OCI-LY1 (cell line): ENCODE measurements around the gene SMAD3.

Experiments
- H2AFZ ChIP-seq: fragments of 200-600 bp; sonication (generic), shearing (Covaris generic); 2 replicates; pipeline ENCODE4 v1.6.0; 2014; ENCODE audit warnings: antibody characterized with exemption, mild to moderate bottlenecking, low read length
- H3F3A ChIP-seq: fragments of 200-600 bp; sonication (generic), shearing (Covaris generic); 2 replicates; pipeline ENCODE4 v1.6.0; 2014; ENCODE audit warnings: mild to moderate bottlenecking, antibody characterized with exemption, low read length, moderate library complexity; ENCODE audit not compliant: insufficient read depth
- H3K27ac ChIP-seq: fragments of 200-600 bp; sonication (generic); 2 replicates; pipeline ENCODE4 v1.5.1; 2014; ENCODE audit warnings: low read length, mixed run types, mild to moderate bottlenecking, low read depth; ENCODE audit not compliant: poor library complexity, severe bottlenecking
- H3K27me3 ChIP-seq: fragments of 200-600 bp; sonication (generic); 2 replicates; pipeline ENCODE4 v1.6.0; 2014; ENCODE audit warnings: antibody characterized with exemption, mild to moderate bottlenecking, low read length, moderate library complexity; ENCODE audit not compliant: insufficient read depth
- H3K36me3 ChIP-seq: fragments of 200-600 bp; sonication (generic); 2 replicates; pipeline ENCODE4 v1.6.1; 2014; ENCODE audit warnings: mild to moderate bottlenecking, antibody characterized with exemption, low read length, moderate library complexity, mixed read lengths; ENCODE audit not compliant: insufficient read depth
- H3K4me1 ChIP-seq: fragments of 200-600 bp; sonication (generic); 2 replicates; pipeline ENCODE4 v1.5.1; 2014; ENCODE audit warnings: mild to moderate bottlenecking, low read length, moderate library complexity; ENCODE audit not compliant: insufficient read depth, severe bottlenecking
- H3K4me2 ChIP-seq: fragments of 200-600 bp; sonication (generic), shearing (Covaris generic); 2 replicates; pipeline ENCODE4 v1.6.1; 2014; ENCODE audit warnings: low read length
- H3K4me3 ChIP-seq: fragments of 200-600 bp; sonication (generic); 2 replicates; pipeline ENCODE4 v1.5.1; 2014; ENCODE audit warnings: low read length, low read depth, mild to moderate bottlenecking, mixed read lengths; ENCODE audit not compliant: poor library complexity, severe bottlenecking
- H3K79me2 ChIP-seq: fragments of 200-600 bp; shearing (Covaris generic); 2 replicates; pipeline ENCODE4 v1.6.1; 2016; ENCODE audit warnings: mixed run types, low read length, mixed read lengths; ENCODE audit not compliant: insufficient read depth
- H3K9ac ChIP-seq: fragments of 200-600 bp; sonication (generic), shearing (Covaris generic); 2 replicates; pipeline ENCODE4 v1.6.1; 2014; ENCODE audit warnings: mild to moderate bottlenecking, low read length, mixed read lengths
- H3K9me2 ChIP-seq: fragments of 200-600 bp; sonication (generic), shearing (Covaris generic); 2 replicates; pipeline ENCODE4 v1.6.1; 2014; ENCODE audit warnings: low read depth, mild to moderate bottlenecking, low read length, mixed read lengths
- H3K9me3 ChIP-seq: fragments of 200-600 bp; shearing (Covaris generic); 2 replicates; pipeline ENCODE4 v1.6.1; 2014; ENCODE audit warnings: low read length, mixed read lengths
- H4K20me1 ChIP-seq: fragments of 200-600 bp; sonication (generic), shearing (Covaris generic); 2 replicates; pipeline ENCODE4 v1.6.0; 2016; ENCODE audit warnings: mild to moderate bottlenecking, low read length; ENCODE audit not compliant: insufficient read depth
- EZH2 ChIP-seq: fragments of 200-600 bp; sonication (generic), shearing (Covaris generic); IDR thresholded peaks from 2 replicates; pipeline ENCODE4 v1.8.0; 2017; ENCODE audit warnings: borderline replicate concordance, mixed run types, mild to moderate bottlenecking, antibody characterized with exemption, low read length, moderate library complexity, mixed read lengths
- TF ChIP-seq, protein P1 (sequence below): fragments of 200-600 bp; sonication (generic), shearing (Covaris generic); IDR thresholded peaks from 2 replicates; pipeline ENCODE4 v1.5.1; 2017; ENCODE audit warnings: mild to moderate bottlenecking, antibody characterized with exemption, low read length, moderate library complexity, mixed read lengths

Gene SMAD3

DNA sequence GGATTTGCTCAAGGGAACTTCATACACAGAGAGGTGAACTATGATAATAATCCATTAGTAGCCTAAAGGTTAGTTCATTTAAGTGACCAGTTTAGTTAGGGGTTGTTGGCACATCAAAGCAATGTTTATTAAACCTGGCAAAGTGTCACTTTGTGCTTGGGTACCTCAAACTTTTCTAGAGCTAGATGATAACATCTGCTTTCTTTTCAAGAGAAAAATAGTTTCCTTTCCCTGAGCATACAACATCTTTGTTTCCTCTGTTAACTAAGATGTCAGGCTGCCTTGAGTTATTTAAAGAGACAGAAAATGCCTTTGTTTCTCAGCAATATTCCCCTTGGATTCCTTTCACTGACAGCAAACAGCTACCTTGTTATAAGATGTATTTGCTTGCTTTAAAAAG, 26.7 kb upstream of the SMAD3 start:
- H3K4me1 ChIP-seq = no peaks in the 10 kb centered on the region
- no peaks in the 10 kb centered on the region for H3F3A ChIP-seq
- no peaks in the 10 kb centered on the region for H3K36me3 ChIP-seq
- H3K4me3 ChIP-seq = no peak overlapping the region
- no peaks in the 10 kb centered on the region for H3K79me2 ChIP-seq
- peaks cover 8% of the 10 kb centered on the region for H3K27me3 ChIP-seq
- H4K20me1 ChIP-seq = no peaks in the 10 kb centered on the region
- no peak overlapping the region for H2AFZ ChIP-seq
- H3K27ac ChIP-seq = no peak overlapping the region
- H3K9me2 ChIP-seq = no peaks in the 10 kb centered on the region
- no peaks in the 10 kb centered on the region for H3K9me3 ChIP-seq
- no peak overlapping the region for H3K4me2 ChIP-seq
- no peak overlapping the region for H3K9ac ChIP-seq
- TF ChIP-seq, protein P1, sequence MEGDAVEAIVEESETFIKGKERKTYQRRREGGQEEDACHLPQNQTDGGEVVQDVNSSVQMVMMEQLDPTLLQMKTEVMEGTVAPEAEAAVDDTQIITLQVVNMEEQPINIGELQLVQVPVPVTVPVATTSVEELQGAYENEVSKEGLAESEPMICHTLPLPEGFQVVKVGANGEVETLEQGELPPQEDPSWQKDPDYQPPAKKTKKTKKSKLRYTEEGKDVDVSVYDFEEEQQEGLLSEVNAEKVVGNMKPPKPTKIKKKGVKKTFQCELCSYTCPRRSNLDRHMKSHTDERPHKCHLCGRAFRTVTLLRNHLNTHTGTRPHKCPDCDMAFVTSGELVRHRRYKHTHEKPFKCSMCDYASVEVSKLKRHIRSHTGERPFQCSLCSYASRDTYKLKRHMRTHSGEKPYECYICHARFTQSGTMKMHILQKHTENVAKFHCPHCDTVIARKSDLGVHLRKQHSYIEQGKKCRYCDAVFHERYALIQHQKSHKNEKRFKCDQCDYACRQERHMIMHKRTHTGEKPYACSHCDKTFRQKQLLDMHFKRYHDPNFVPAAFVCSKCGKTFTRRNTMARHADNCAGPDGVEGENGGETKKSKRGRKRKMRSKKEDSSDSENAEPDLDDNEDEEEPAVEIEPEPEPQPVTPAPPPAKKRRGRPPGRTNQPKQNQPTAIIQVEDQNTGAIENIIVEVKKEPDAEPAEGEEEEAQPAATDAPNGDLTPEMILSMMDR = no peak
- TF ChIP-seq EZH2 = no peak

DNA sequence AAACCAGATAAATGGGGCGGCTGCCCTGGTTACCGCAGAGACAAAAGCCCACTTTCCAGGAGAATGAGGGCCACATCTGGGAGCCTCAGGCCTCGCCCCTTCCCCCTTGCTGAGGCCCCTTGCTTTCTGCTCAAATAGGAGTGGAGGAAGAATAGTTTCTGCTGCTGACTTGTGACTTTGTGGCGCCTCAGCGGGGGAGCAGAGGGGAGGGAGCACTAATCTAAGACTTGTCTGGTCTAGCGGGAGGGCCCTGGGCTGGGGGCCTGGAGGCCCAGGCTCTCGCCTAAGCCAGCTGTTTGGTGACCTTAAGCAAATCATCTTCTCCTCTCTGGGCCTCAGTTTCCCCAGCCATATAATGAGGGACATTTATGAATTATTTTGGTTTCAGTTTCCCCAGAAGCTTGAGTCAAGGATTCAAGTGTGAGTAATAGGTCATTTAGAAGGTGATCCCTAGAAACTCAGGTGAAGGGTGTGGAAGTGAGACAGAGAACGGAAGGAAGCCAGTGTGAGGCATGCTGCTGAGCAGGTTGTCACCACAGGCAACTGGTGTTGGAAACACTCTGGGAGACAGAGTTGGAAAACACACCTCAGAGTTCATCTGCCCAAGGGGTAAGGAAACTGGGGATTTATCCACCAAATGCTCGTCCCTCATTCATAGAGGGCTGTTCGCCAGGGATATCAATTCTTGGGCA, 25.9 kb upstream of the SMAD3 start:
- Histone ChIP-seq H3K9ac (no peak overlapping the region), H3K4me3 (no peak overlapping the region), H3K4me2 (no peak overlapping the region), H3K79me2 (no peaks in the 10 kb centered on the region), H2AFZ (no peak overlapping the region), H3K9me3 (no peaks in the 10 kb centered on the region), H3K27me3 (peaks cover 8% of the 10 kb centered on the region; the same call in 1 of the 2 replicates), H3F3A (no peaks in the 10 kb centered on the region), H3K4me1 (no peaks in the 10 kb centered on the region), H3K9me2 (no peaks in the 10 kb centered on the region), H3K36me3 (no peaks in the 10 kb centered on the region), H4K20me1 (no peaks in the 10 kb centered on the region), H3K27ac (no peak overlapping the region)
- TF ChIP-seq EZH2 = no peak
- TF ChIP-seq, protein P1 = no peak

DNA sequence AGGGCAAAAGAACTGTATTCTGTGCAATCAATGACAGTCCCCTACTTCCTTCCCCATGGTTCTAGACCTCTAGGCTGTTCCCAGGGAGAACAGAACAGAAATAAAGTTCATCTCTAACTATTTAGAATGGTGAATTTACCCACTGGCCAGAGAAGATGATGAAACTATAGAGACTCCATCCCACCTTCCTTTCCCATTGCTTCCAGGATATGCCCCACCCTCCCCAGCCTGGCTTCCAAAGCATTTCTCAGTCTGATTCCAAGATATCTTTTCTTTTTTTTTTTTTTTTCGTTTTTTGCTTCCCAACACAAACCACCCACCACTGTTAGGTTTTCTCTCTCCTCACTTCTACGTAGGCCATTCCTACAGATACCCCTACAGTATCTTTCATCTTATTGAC, 25.1 kb upstream of the SMAD3 start:
- peaks cover 8% of the 10 kb centered on the region; the same call in 1 of the 2 replicates for H3K27me3 ChIP-seq
- H3K4me3 ChIP-seq = no peak overlapping the region
- no peak overlapping the region for H3K27ac ChIP-seq
- no peaks in the 10 kb centered on the region for H3K9me3 ChIP-seq
- no peaks in the 10 kb centered on the region for H3K79me2 ChIP-seq
- no peak overlapping the region for H3K9ac ChIP-seq
- no peaks in the 10 kb centered on the region for H3F3A ChIP-seq
- H3K4me1 ChIP-seq = no peaks in the 10 kb centered on the region
- no peak overlapping the region for H2AFZ ChIP-seq
- H3K36me3 ChIP-seq = no peaks in the 10 kb centered on the region
- no peak for TF ChIP-seq EZH2
- TF ChIP-seq, protein P1 = no peak
- no peak overlapping the region for H3K4me2 ChIP-seq
- H3K9me2 ChIP-seq = no peaks in the 10 kb centered on the region
- no peaks in the 10 kb centered on the region for H4K20me1 ChIP-seq
